ENCODE measurements around the gene PADI4.

DNA sequence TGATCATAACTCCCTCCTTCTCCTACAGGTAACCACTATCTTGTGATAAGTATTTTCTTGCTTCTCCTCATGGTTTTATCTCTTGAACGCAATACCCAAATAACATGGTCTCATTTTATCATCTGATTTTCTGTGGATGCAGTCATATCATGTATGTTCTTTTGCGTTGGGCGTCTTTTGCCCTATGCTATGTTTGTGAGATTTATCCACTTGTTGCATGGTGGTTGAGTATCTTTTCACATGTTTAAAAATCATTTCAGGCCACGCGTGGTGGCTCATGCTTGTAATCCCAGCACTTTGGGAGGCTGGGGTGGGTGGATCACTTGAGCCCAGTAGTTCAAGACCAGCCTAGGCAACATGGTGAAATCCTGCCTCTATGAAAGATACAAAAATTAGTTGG is 43.5 kb upstream of the PADI4 start:
- TF ChIP-seq, protein P1, sequence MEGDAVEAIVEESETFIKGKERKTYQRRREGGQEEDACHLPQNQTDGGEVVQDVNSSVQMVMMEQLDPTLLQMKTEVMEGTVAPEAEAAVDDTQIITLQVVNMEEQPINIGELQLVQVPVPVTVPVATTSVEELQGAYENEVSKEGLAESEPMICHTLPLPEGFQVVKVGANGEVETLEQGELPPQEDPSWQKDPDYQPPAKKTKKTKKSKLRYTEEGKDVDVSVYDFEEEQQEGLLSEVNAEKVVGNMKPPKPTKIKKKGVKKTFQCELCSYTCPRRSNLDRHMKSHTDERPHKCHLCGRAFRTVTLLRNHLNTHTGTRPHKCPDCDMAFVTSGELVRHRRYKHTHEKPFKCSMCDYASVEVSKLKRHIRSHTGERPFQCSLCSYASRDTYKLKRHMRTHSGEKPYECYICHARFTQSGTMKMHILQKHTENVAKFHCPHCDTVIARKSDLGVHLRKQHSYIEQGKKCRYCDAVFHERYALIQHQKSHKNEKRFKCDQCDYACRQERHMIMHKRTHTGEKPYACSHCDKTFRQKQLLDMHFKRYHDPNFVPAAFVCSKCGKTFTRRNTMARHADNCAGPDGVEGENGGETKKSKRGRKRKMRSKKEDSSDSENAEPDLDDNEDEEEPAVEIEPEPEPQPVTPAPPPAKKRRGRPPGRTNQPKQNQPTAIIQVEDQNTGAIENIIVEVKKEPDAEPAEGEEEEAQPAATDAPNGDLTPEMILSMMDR (IDR thresholded peaks at IDR 0.05), result no peak
- TF ChIP-seq POLR2A (IDR thresholded peaks at IDR 0.05), result no peak

Measured in Peyer's patch (tissue), 4 donors.